Measurements from ENCODE around the gene RFC1.

- TF ChIP-seq CTCF (IDR thresholded peaks at IDR 0.05) = no peak
- TF ChIP-seq POLR2A (IDR thresholded peaks at IDR 0.05) = no peak
- TF ChIP-seq EP300 (IDR thresholded peaks at IDR 0.05) = no peak
These were observed 45.6 kb downstream of the RFC1 start for GRCh38 chr4:39320381-39321115.

Data from ovary (tissue), 3 donors.